K562 (cell line): ENCODE data around the gene HMGCL. TPM values are rescaled to one million over a fixed set of nuclear protein-coding genes. Genes with fewer than 3 reads are reported as not detected.

Experiments
- BRCA1 ChIP-seq, 2 experiments: fragments of 450-650 bp in 1 of 2; sonication (generic) in 1 of 2; formaldehyde crosslinking in 1 of 2; IDR thresholded peaks; 2 replicates each; pipeline versions ENCODE4 v1.5.0 to v1.6.1; 2017 to 2020; ENCODE audit warnings: mild to moderate bottlenecking in 1 of 2, missing genetic modification reagents in 1 of 2
- CGGBP1 ChIP-seq: fragments of 250-450 bp; sonication (Bioruptor Pico); IDR thresholded peaks from 2 replicates; pipeline ENCODE4 v1.9.0; 2021; ENCODE audit warnings: mild to moderate bottlenecking
- CREB1 ChIP-seq, 2 experiments: sonication (generic) in 1 of 2; formaldehyde crosslinking in 1 of 2; IDR thresholded peaks; 2 replicates each; pipeline versions ENCODE4 v1.6.1 to v1.8.0; 2012 to 2022; ENCODE audit warnings: inconsistent platforms in 1 of 2, mild to moderate bottlenecking in 1 of 2, missing genetic modification reagents in 1 of 2, moderate library complexity in 1 of 2
- CREM ChIP-seq: IDR thresholded peaks from 2 replicates; pipeline ENCODE4 v1.6.1; 2014; ENCODE audit warnings: antibody characterized with exemption, low read depth
- ESRRB ChIP-seq: fragments of 250-450 bp; sonication (Bioruptor Pico); IDR thresholded peaks from 2 replicates; pipeline ENCODE4 v1.5.0; 2020; ENCODE audit warnings: mild to moderate bottlenecking, moderate library complexity, borderline replicate concordance
- HLTF ChIP-seq: fragments of 450-650 bp; IDR thresholded peaks from 2 replicates; pipeline ENCODE4 v1.6.1; 2016
- HMBOX1 ChIP-seq: sonication (generic); IDR thresholded peaks from 2 replicates; pipeline ENCODE4 v1.6.1; 2016
- HMGN3 ChIP-seq: IDR thresholded peaks from 2 replicates; pipeline ENCODE4 v1.6.1; 2011; ENCODE audit warnings: borderline replicate concordance, low read depth, mild to moderate bottlenecking, mixed read lengths, low read length; ENCODE audit not compliant: insufficient read length; ENCODE audit errors: extremely low read depth
- MAFK ChIP-seq: IDR thresholded peaks from 2 replicates; pipeline ENCODE4 v1.6.1; 2011; ENCODE audit warnings: low read length, improper control_type of control experiment
- NCOA1 ChIP-seq: fragments of 450-650 bp; IDR thresholded peaks from 2 replicates; pipeline ENCODE4 v1.6.1; 2016; ENCODE audit warnings: low read depth
- NFXL1 ChIP-seq: fragments of 450-650 bp; formaldehyde crosslinking; IDR thresholded peaks from 2 replicates; pipeline ENCODE4 v1.4.0; 2021; ENCODE audit warnings: mild to moderate bottlenecking
- NR2F6 ChIP-seq: fragments of 450-650 bp; formaldehyde crosslinking; IDR thresholded peaks from 2 replicates; pipeline ENCODE4 v1.4.0; 2020; ENCODE audit warnings: mild to moderate bottlenecking
- OTX1 ChIP-seq: fragments of 450-650 bp; formaldehyde crosslinking; IDR thresholded peaks from 2 replicates; pipeline ENCODE4 v1.4.0; 2022; ENCODE audit warnings: mild to moderate bottlenecking
- PHF21A ChIP-seq: fragments of 450-650 bp; IDR thresholded peaks from 2 replicates; pipeline ENCODE4 v1.6.1; 2017; ENCODE audit warnings: low read depth, borderline replicate concordance
- POLR2AphosphoS2 ChIP-seq: IDR thresholded peaks from 2 replicates; pipeline ENCODE4 v1.6.1; 2012; ENCODE audit warnings: low read length, improper control_type of control experiment
- PREB ChIP-seq: sonication (generic); formaldehyde crosslinking; IDR thresholded peaks from 2 replicates; pipeline ENCODE4 v1.8.1; 2023; ENCODE audit warnings: mild to moderate bottlenecking, missing genetic modification reagents
- RAD51 ChIP-seq: fragments of 450-650 bp; IDR thresholded peaks from 2 replicates; pipeline ENCODE4 v1.7.1; 2016; ENCODE audit warnings: low read depth, mild to moderate bottlenecking, borderline replicate concordance
- RBM25 ChIP-seq: fragments of 200-400 bp; formaldehyde crosslinking; IDR thresholded peaks from 2 replicates; pipeline ENCODE4 v1.6.1; 2018; ENCODE audit warnings: low read length, low read depth, moderate library complexity; ENCODE audit not compliant: severe bottlenecking
- SIN3A ChIP-seq, 2 experiments: fragments of 150-350 bp in 1 of 2; IDR thresholded peaks; 2 replicates each; pipeline ENCODE4 v1.6.1; 2011 to 2016; ENCODE audit warnings: borderline replicate concordance in 2 of 2, low read depth in 2 of 2, low read length in 2 of 2, mild to moderate bottlenecking in 2 of 2, moderate library complexity in 2 of 2; ENCODE audit not compliant: control insufficient read depth in 1 of 2
- STAT6 ChIP-seq: sonication (generic); formaldehyde crosslinking; IDR thresholded peaks from 2 replicates; pipeline ENCODE4 v1.8.1; 2023; ENCODE audit warnings: mild to moderate bottlenecking, missing genetic modification reagents
- ZBTB7A ChIP-seq: IDR thresholded peaks from 2 replicates; pipeline ENCODE4 v1.6.1; 2011; ENCODE audit warnings: low read depth, mild to moderate bottlenecking, low read length, moderate library complexity, borderline replicate concordance; ENCODE audit not compliant: control insufficient read depth
- ZNF134 ChIP-seq: fragments of 250-450 bp; sonication (Bioruptor Pico); conservative IDR thresholded peaks from 2 replicates; pipeline ENCODE4 v1.4.0; 2020
- ZNF146 ChIP-seq: IDR thresholded peaks from one replicate; pipeline ENCODE4 v1.6.1; 2018; ENCODE audit warnings: missing compliant biosample characterization; ENCODE audit not compliant: unreplicated experiment
- polyA plus RNA-seq, 8 experiments: library from polyadenylated mRNA; depleted of rRNA in 4 of 8; stranded (reverse) in 5 of 8; unstranded in 3 of 8; fragments of >200 nt; fragmentation: Nextera tagmentation in 2 of 8; fragmentation: Illumina TruSeq in 1 of 8; extraction: Ambion mirVana in 2 of 8; extraction: Trizol in 1 of 8; gene quantifications; 2 replicates each; pipeline versions ENCODE4 v1.2.1 to v1.2.3, GENCODE V29; 2011 to 2014; ENCODE audit warnings: inconsistent platforms in 1 of 8, missing spikeins in 1 of 8
- total RNA-seq, 7 experiments: library from RNA; depleted of rRNA in 6 of 7; stranded (reverse); fragments of >200 nt in 6 of 7; fragmentation: Illumina TruSeq in 2 of 7; extraction: Trizol in 2 of 7; gene quantifications; 2 replicates each; pipeline versions ENCODE4 v1.2.1 to v1.2.3, GENCODE V29; 2011 to 2021; ENCODE audit warnings: low replicate concordance in 1 of 7

Gene HMGCL
- total and polyA plus RNA-seq, 9 of the 15 experiments (the other 6 are each of a cell fraction or from before 2014, with no cell fraction given): 18.0 to 82.2 (median 24.2) TPM

GRCh38 chr1:23838401-23838866 lies 13.2 kb upstream of the HMGCL start (continued):
- TF ChIP-seq SIN3A (IDR thresholded peaks at IDR 0.05; ENCODE audit: borderline replicate concordance in 2 of 2, control insufficient read depth in 1 of 2, low read depth in 2 of 2, low read length in 2 of 2) (peak; percentile 59 to 82; a peak in 3 of 4 replicates), OTX1 (CRISPR knock-in tag) (no peak), CGGBP1 (CRISPR knock-in tag) (no peak), STAT6 (CRISPR knock-in tag) (no peak), HMBOX1 (0 out of 2 replicates have a peak, but pooled peaks have one; percentile 14), ZBTB7A (peak; percentile 20; the same call in 1 of the 2 replicates), CREM (peak; percentile 68), NR2F6 (CRISPR knock-in tag) (no peak), ESRRB (CRISPR knock-in tag) (no peak), RBM25 (no peak), NFXL1 (no peak), PREB (CRISPR knock-in tag) (no peak), ZNF134 (CRISPR knock-in tag) (no peak), HLTF (no peak), RAD51 (no peak), ZNF146 (CRISPR knock-in tag) (no peak), CREB1 (IDR thresholded peaks at IDR 0.05) (no peak), CREB1 (CRISPR knock-in tag; IDR thresholded peaks at IDR 0.05) (no peak), BRCA1 (IDR thresholded peaks at IDR 0.05) (no peak), BRCA1 (CRISPR knock-in tag; IDR thresholded peaks at IDR 0.05) (no peak), HMGN3 (no peak), PHF21A (no peak), POLR2AphosphoS2 (no peak), NCOA1 (no peak), MAFK (no peak)
